HepG2 (cell line): ENCODE measurements around the gene ELP6. TPM values are rescaled to one million over a fixed set of nuclear protein-coding genes. Genes with fewer than 3 reads are reported as not detected.

Experiments
- ASH2L ChIP-seq: fragments of 300-600, 200-600 bp; sonication (generic); IDR thresholded peaks from 2 replicates; pipeline ENCODE4 v1.7.0; 2017; ENCODE audit warnings: low read depth, mild to moderate bottlenecking, moderate library complexity, mixed read lengths, low read length; ENCODE audit not compliant: insufficient read length
- HHEX ChIP-seq: IDR thresholded peaks from 2 replicates; pipeline ENCODE4 v1.6.1; 2016; ENCODE audit warnings: control low read depth
- HNF1B ChIP-seq: sonication (generic); formaldehyde crosslinking; IDR thresholded peaks from 2 replicates; pipeline ENCODE4 v1.5.1; 2020; ENCODE audit warnings: mild to moderate bottlenecking, moderate library complexity, missing genetic modification reagents
- MED8 ChIP-seq: sonication (generic); formaldehyde crosslinking; IDR thresholded peaks from 2 replicates; pipeline ENCODE4 v1.8.1; 2023; ENCODE audit warnings: mild to moderate bottlenecking, missing genetic modification reagents; ENCODE audit not compliant: insufficient replicate concordance
- NR2F2 ChIP-seq: IDR thresholded peaks from 2 replicates; pipeline ENCODE4 v1.6.1; 2012; ENCODE audit warnings: low read depth, inconsistent platforms, borderline replicate concordance
- RAD21 ChIP-seq: fragments of 450-650 bp; formaldehyde crosslinking; IDR thresholded peaks from 2 replicates; pipeline ENCODE4 v1.5.0; 2020; ENCODE audit warnings: mild to moderate bottlenecking
- RELA ChIP-seq: sonication (generic); formaldehyde crosslinking; IDR thresholded peaks from 2 replicates; pipeline ENCODE4 v1.4.0; 2020; ENCODE audit warnings: missing genetic modification reagents
- REXO4 ChIP-seq: sonication (generic); formaldehyde crosslinking; IDR thresholded peaks from 2 replicates; pipeline ENCODE4 v1.8.0; 2022; ENCODE audit warnings: missing genetic modification reagents, mild to moderate bottlenecking, borderline replicate concordance
- SRF ChIP-seq: IDR thresholded peaks from 2 replicates; pipeline ENCODE4 v1.6.1; 2011; ENCODE audit warnings: mild to moderate bottlenecking, low read depth, low read length, moderate library complexity
- YEATS2 ChIP-seq: sonication (generic); formaldehyde crosslinking; IDR thresholded peaks from 2 replicates; pipeline ENCODE4 v1.4.0; 2020; ENCODE audit warnings: missing genetic modification reagents, borderline replicate concordance
- ZBTB4 ChIP-seq: sonication (generic); formaldehyde crosslinking; IDR thresholded peaks from 2 replicates; pipeline ENCODE4 v1.4.0; 2020; ENCODE audit warnings: missing genetic modification reagents, mild to moderate bottlenecking, borderline replicate concordance
- ZBTB43 ChIP-seq: sonication (generic); formaldehyde crosslinking; conservative IDR thresholded peaks from 2 replicates; pipeline ENCODE4 v1.4.0; 2020; ENCODE audit warnings: missing genetic modification reagents
- ZFP91 ChIP-seq: sonication (generic); formaldehyde crosslinking; IDR thresholded peaks from 2 replicates; pipeline ENCODE4 v1.9.0; 2022; ENCODE audit warnings: missing genetic modification reagents, mild to moderate bottlenecking, borderline replicate concordance
- ZKSCAN1 ChIP-seq: fragments of 150-350 bp; IDR thresholded peaks from 2 replicates; pipeline ENCODE4 v1.6.1; 2014; ENCODE audit warnings: low read length
- ZNF3 ChIP-seq: IDR thresholded peaks from 2 replicates; pipeline ENCODE4 v1.7.0; 2017; ENCODE audit warnings: inconsistent platforms
- ZNF441 ChIP-seq: sonication (generic); formaldehyde crosslinking; IDR thresholded peaks from 2 replicates; pipeline ENCODE4 v1.7.0; 2021; ENCODE audit warnings: missing genetic modification reagents, borderline replicate concordance
- ZNF580 ChIP-seq: IDR thresholded peaks from 2 replicates; pipeline ENCODE4 v1.6.1; 2016; ENCODE audit warnings: low read depth, borderline replicate concordance
- ZNF660 ChIP-seq: sonication (generic); formaldehyde crosslinking; IDR thresholded peaks from 2 replicates; pipeline ENCODE4 v1.5.1; 2020; ENCODE audit warnings: mild to moderate bottlenecking, low read depth, missing genetic modification reagents, borderline replicate concordance
- ZNF746 ChIP-seq: sonication (generic); formaldehyde crosslinking; IDR thresholded peaks from 2 replicates; pipeline ENCODE4 v1.8.0; 2022; ENCODE audit warnings: mild to moderate bottlenecking, missing genetic modification reagents
- ZNF841 ChIP-seq: sonication (generic); formaldehyde crosslinking; IDR thresholded peaks from 2 replicates; pipeline ENCODE4 v1.8.1; 2023; ENCODE audit warnings: missing genetic modification reagents, borderline replicate concordance
- polyA plus RNA-seq, 8 experiments: library from polyadenylated mRNA; depleted of rRNA in 3 of 8; stranded (reverse) in 7 of 8; unstranded in 1 of 8; fragments of >200 nt; fragmentation: Illumina TruSeq in 4 of 8; extraction: Trizol in 4 of 8; gene quantifications; 2 replicates each; pipeline versions ENCODE4 v1.2.1 to v1.2.3, GENCODE V29; 2011 to 2016; ENCODE audit warnings: low read depth in 4 of 8, missing spikeins in 1 of 8, mixed read lengths in 1 of 8; ENCODE audit not compliant: insufficient read depth in 1 of 8
- total RNA-seq, 5 experiments: library from RNA; depleted of rRNA; stranded (reverse); fragments of >200 nt; fragmentation: Illumina TruSeq; extraction: Trizol; gene quantifications; 2 replicates each; pipeline ENCODE4 v1.2.3, GENCODE V29; 2016; ENCODE audit warnings: low read depth in 1 of 5

ELP6 gene
- total and polyA plus RNA-seq, 2 of the 13 experiments (the other 11 are each of a cell fraction or from before 2014, with no cell fraction given), result 45.0 to 49.3 TPM

- no peak for TF ChIP-seq ZNF841 (CRISPR knock-in tag)
- TF ChIP-seq ZNF746 (CRISPR knock-in tag), result no peak
- no peak for TF ChIP-seq HHEX (CRISPR knock-in tag)
- no peak; the same call in 1 of the 2 replicates for TF ChIP-seq ZNF441
- peak; percentile 96 for TF ChIP-seq RAD21
- peak; percentile 52; the same call in 1 of the 2 replicates for TF ChIP-seq ZNF580
- TF ChIP-seq ZBTB4 (CRISPR knock-in tag), result 0 out of 2 replicates have a peak, but pooled peaks have one; percentile 32
- TF ChIP-seq RELA, result no peak
- TF ChIP-seq YEATS2 (CRISPR knock-in tag), result 0 out of 2 replicates have a peak, but pooled peaks have one; percentile 14
- TF ChIP-seq ASH2L, result no peak
- no peak for TF ChIP-seq ZBTB43 (CRISPR knock-in tag)
- no peak for TF ChIP-seq MED8 (CRISPR knock-in tag)
- no peak for TF ChIP-seq ZNF660 (CRISPR knock-in tag)
- TF ChIP-seq HNF1B (CRISPR knock-in tag), result peak; percentile 22; the same call in 1 of the 2 replicates
- no peak for TF ChIP-seq NR2F2
- no peak for TF ChIP-seq ZKSCAN1
- no peak; the same call in 1 of the 2 replicates for TF ChIP-seq ZFP91 (CRISPR knock-in tag)
- TF ChIP-seq SRF, result no peak
- TF ChIP-seq REXO4, result no peak
- no peak for TF ChIP-seq ZNF3 (CRISPR knock-in tag)
Observed at GRCh38 chr3:47522082-47522987, 8.8 kb upstream of the ELP6 start (continued).
